Measurements from ENCODE around the gene CSAD.

The CSAD gene

GRCh38 chr12:53187145-53187899 lies 6.6 kb upstream of the CSAD start:
- no peak overlapping the region for H3K14ac ChIP-seq (ENCODE audit: low read length)
- peaks cover 9 to 23% of the 10 kb centered on the region in 2 experiments for H3K4me1 ChIP-seq (ENCODE audit: control insufficient read depth in 1 of 2, insufficient read depth in 2 of 2, low read length in 2 of 2)
- no peak overlapping the region for H3K4ac ChIP-seq (ENCODE audit: low read depth, low read length)
- no peak overlapping the region for H3K4me3 ChIP-seq (ENCODE audit: low read depth, low read length)
- no peak overlapping the region for H4K91ac ChIP-seq (ENCODE audit: low read depth, low read length)
- H2BK120ac ChIP-seq (ENCODE audit: insufficient read depth, low read length, poor library complexity) = no peak overlapping the region
- no CpG with 5 or more reads among the region's 15 CpGs for WGBS (ENCODE audit: extremely low coverage, insufficient coverage, insufficient read length)
- DNase-seq = peak; percentile 98 to 99
- no peak overlapping the region for H4K12ac ChIP-seq (ENCODE audit: low read depth, low read length)
- no peak overlapping the region for H3K9ac ChIP-seq (ENCODE audit: low read length)
- peak overlapping the region; percentile 29 for H3K27ac ChIP-seq (ENCODE audit: low read depth, low read length)
- no peak overlapping the region for H3K23ac ChIP-seq (ENCODE audit: low read length)
- no peak overlapping the region for H4K8ac ChIP-seq (ENCODE audit: low read depth, low read length)
- no peaks in the 10 kb centered on the region for H3K27me3 ChIP-seq (ENCODE audit: insufficient read depth, low read length)
- H3K4me2 ChIP-seq (ENCODE audit: low read length) = no peak overlapping the region
- H2AK5ac ChIP-seq (ENCODE audit: low read length) = no peak overlapping the region
- H3K18ac ChIP-seq (ENCODE audit: low read length) = no peak overlapping the region
- no peak overlapping the region for H2BK5ac ChIP-seq (ENCODE audit: low read depth, low read length, poor library complexity)
- no peak overlapping the region for H2BK12ac ChIP-seq (ENCODE audit: low read length)
- no peaks in the 10 kb centered on the region for H3K79me2 ChIP-seq (ENCODE audit: control insufficient read depth, insufficient read depth, low read length, poor library complexity)
- H2AFZ ChIP-seq (ENCODE audit: insufficient read depth, low read length, poor library complexity) = no peak overlapping the region
- peaks cover 5% of the 10 kb centered on the region for H3K9me3 ChIP-seq (ENCODE audit: insufficient read depth, low read depth, low read length)
- H3K36me3 ChIP-seq (ENCODE audit: control insufficient read depth in 1 of 2, insufficient read depth in 2 of 2, low read length in 2 of 2) = peaks cover 27 to 47% of the 10 kb centered on the region in 2 experiments
- H3K79me1 ChIP-seq (ENCODE audit: low read length) = peaks cover 2% of the 10 kb centered on the region

- H3K14ac ChIP-seq (ENCODE audit: low read length) = no peak overlapping the region
- H3K27me3 ChIP-seq (ENCODE audit: insufficient read depth, low read length) = no peaks in the 10 kb centered on the region
- no peak overlapping the region for H4K91ac ChIP-seq (ENCODE audit: low read depth, low read length)
- H3K18ac ChIP-seq (ENCODE audit: low read length) = no peak overlapping the region
- H3K4me3 ChIP-seq (ENCODE audit: low read depth, low read length) = no peak overlapping the region
- H3K79me2 ChIP-seq (ENCODE audit: control insufficient read depth, insufficient read depth, low read length, poor library complexity) = no peaks in the 10 kb centered on the region
- H3K4ac ChIP-seq (ENCODE audit: low read depth, low read length) = no peak overlapping the region
- H2BK120ac ChIP-seq (ENCODE audit: insufficient read depth, low read length, poor library complexity) = no peak overlapping the region
- H2AFZ ChIP-seq (ENCODE audit: insufficient read depth, low read length, poor library complexity) = no peak overlapping the region
- peak; percentile 85 to 97 for DNase-seq
- H3K4me2 ChIP-seq (ENCODE audit: low read length) = no peak overlapping the region
- H4K8ac ChIP-seq (ENCODE audit: low read depth, low read length) = no peak overlapping the region
- H2AK5ac ChIP-seq (ENCODE audit: low read length) = no peak overlapping the region
- no peak overlapping the region for H4K12ac ChIP-seq (ENCODE audit: low read depth, low read length)
- H2BK12ac ChIP-seq (ENCODE audit: low read length) = no peak overlapping the region
- H3K79me1 ChIP-seq (ENCODE audit: low read length) = peaks cover 2% of the 10 kb centered on the region
- peaks cover 5% of the 10 kb centered on the region for H3K9me3 ChIP-seq (ENCODE audit: insufficient read depth, low read depth, low read length)
- no peak overlapping the region for H3K9ac ChIP-seq (ENCODE audit: low read length)
- H3K23ac ChIP-seq (ENCODE audit: low read length) = no peak overlapping the region
- H2BK5ac ChIP-seq (ENCODE audit: low read depth, low read length, poor library complexity) = no peak overlapping the region
- WGBS (ENCODE audit: extremely low coverage, insufficient coverage, insufficient read length) = no CpG with 5 or more reads among the region's 4 CpGs
- peaks cover 29 to 50% of the 10 kb centered on the region in 2 experiments for H3K36me3 ChIP-seq (ENCODE audit: control insufficient read depth in 1 of 2, insufficient read depth in 2 of 2, low read length in 2 of 2)
- H3K27ac ChIP-seq (ENCODE audit: low read depth, low read length) = peak overlapping the region; percentile 29
- H3K4me1 ChIP-seq (ENCODE audit: control insufficient read depth in 1 of 2, insufficient read depth in 2 of 2, low read length in 2 of 2) = peaks cover 13 to 27% of the 10 kb centered on the region in 2 experiments
Measured at GRCh38 chr12:53186745-53187144, 6.0 kb upstream of the CSAD start.

- no peak overlapping the region for H2AFZ ChIP-seq (ENCODE audit: insufficient read depth, low read length, poor library complexity)
- no peak overlapping the region for H2AK5ac ChIP-seq (ENCODE audit: low read length)
- H4K91ac ChIP-seq (ENCODE audit: low read depth, low read length) = no peak overlapping the region
- no peak overlapping the region for H3K23ac ChIP-seq (ENCODE audit: low read length)
- no peaks in the 10 kb centered on the region for H3K27me3 ChIP-seq (ENCODE audit: insufficient read depth, low read length)
- H3K9me3 ChIP-seq (ENCODE audit: insufficient read depth, low read depth, low read length) = peaks cover 7% of the 10 kb centered on the region
- H3K4ac ChIP-seq (ENCODE audit: low read depth, low read length) = no peak overlapping the region
- H2BK120ac ChIP-seq (ENCODE audit: insufficient read depth, low read length, poor library complexity) = no peak overlapping the region
- H4K8ac ChIP-seq (ENCODE audit: low read depth, low read length) = no peak overlapping the region
- no peak overlapping the region for H3K14ac ChIP-seq (ENCODE audit: low read length)
- H3K27ac ChIP-seq (ENCODE audit: low read depth, low read length) = no peak overlapping the region
- H3K18ac ChIP-seq (ENCODE audit: low read length) = no peak overlapping the region
- WGBS (ENCODE audit: extremely low coverage, insufficient coverage, insufficient read length) = no CpG with 5 or more reads among the region's 3 CpGs
- no peak for DNase-seq
- no peak overlapping the region for H3K4me2 ChIP-seq (ENCODE audit: low read length)
- peaks cover 3% of the 10 kb centered on the region for H3K79me2 ChIP-seq (ENCODE audit: control insufficient read depth, insufficient read depth, low read length, poor library complexity)
- no peak overlapping the region for H2BK5ac ChIP-seq (ENCODE audit: low read depth, low read length, poor library complexity)
- peaks cover 13 to 29% of the 10 kb centered on the region in 2 experiments for H3K4me1 ChIP-seq (ENCODE audit: control insufficient read depth in 1 of 2, insufficient read depth in 2 of 2, low read length in 2 of 2)
- no peak overlapping the region for H3K9ac ChIP-seq (ENCODE audit: low read length)
- H3K79me1 ChIP-seq (ENCODE audit: low read length) = peaks cover 7% of the 10 kb centered on the region
- peaks cover 27 to 47% of the 10 kb centered on the region in 2 experiments for H3K36me3 ChIP-seq (ENCODE audit: control insufficient read depth in 1 of 2, insufficient read depth in 2 of 2, low read length in 2 of 2)
- no peak overlapping the region for H3K4me3 ChIP-seq (ENCODE audit: low read depth, low read length)
- no peak overlapping the region for H2BK12ac ChIP-seq (ENCODE audit: low read length)
- H4K12ac ChIP-seq (ENCODE audit: low read depth, low read length) = no peak overlapping the region
Measured at GRCh38 chr12:53185582-53186153, 4.9 kb upstream of the CSAD start.

- Histone ChIP-seq H3K18ac (ENCODE audit: low read length) (no peak overlapping the region), H4K12ac (ENCODE audit: low read depth, low read length) (no peak overlapping the region), H3K27me3 (ENCODE audit: insufficient read depth, low read length) (no peaks in the 10 kb centered on the region), H3K4me1 (ENCODE audit: control insufficient read depth in 1 of 2, insufficient read depth in 2 of 2, low read length in 2 of 2) (peaks cover 13 to 28% of the 10 kb centered on the region in 2 experiments), H4K91ac (ENCODE audit: low read depth, low read length) (no peak overlapping the region), H3K14ac (ENCODE audit: low read length) (no peak overlapping the region), H3K27ac (ENCODE audit: low read depth, low read length) (no peak overlapping the region), H3K79me1 (ENCODE audit: low read length) (peaks cover 14% of the 10 kb centered on the region), H2AK5ac (ENCODE audit: low read length) (no peak overlapping the region), H3K9me3 (ENCODE audit: insufficient read depth, low read depth, low read length) (peaks cover 8% of the 10 kb centered on the region), H3K4me3 (ENCODE audit: low read depth, low read length) (peak overlapping the region; percentile 34), H3K4ac (ENCODE audit: low read depth, low read length) (no peak overlapping the region), H2BK5ac (ENCODE audit: low read depth, low read length, poor library complexity) (no peak overlapping the region), H3K23ac (ENCODE audit: low read length) (no peak overlapping the region), H2BK120ac (ENCODE audit: insufficient read depth, low read length, poor library complexity) (no peak overlapping the region), H3K4me2 (ENCODE audit: low read length) (no peak overlapping the region), H3K79me2 (ENCODE audit: control insufficient read depth, insufficient read depth, low read length, poor library complexity) (peaks cover 8% of the 10 kb centered on the region), H2AFZ (ENCODE audit: insufficient read depth, low read length, poor library complexity) (no peak overlapping the region), H3K9ac (ENCODE audit: low read length) (peak overlapping the region; percentile 18), H2BK12ac (ENCODE audit: low read length) (no peak overlapping the region), H4K8ac (ENCODE audit: low read depth, low read length) (no peak overlapping the region), H3K36me3 (ENCODE audit: control insufficient read depth in 1 of 2, insufficient read depth in 2 of 2, low read length in 2 of 2) (peaks cover 27 to 47% of the 10 kb centered on the region in 2 experiments)
- WGBS (ENCODE audit: extremely low coverage, insufficient coverage, insufficient read length) = no CpG with 5 or more reads among the region's 6 CpGs
- no peak for DNase-seq
Measured at GRCh38 chr12:53184828-53185227, 4.1 kb upstream of the CSAD start.
